ENCODE measurements around the gene SLC36A1. TPM values are rescaled to one million over a fixed set of nuclear protein-coding genes. Genes with fewer than 3 reads are reported as not detected.

Gene SLC36A1
- total and polyA plus RNA-seq, 2 of the 8 experiments (the other 6 are each of a cell fraction or from before 2014, with no cell fraction given), result 6.6 to 9.6 TPM

GRCh38 chr5:151449839-151450238 is 2.4 kb downstream of the SLC36A1 start:
- no peaks in the 10 kb centered on the region for H4K20me1 ChIP-seq (replicated peaks in 1 of 2; ENCODE audit: control insufficient read depth in 1 of 2, insufficient read depth in 2 of 2, low read length in 2 of 2)
- no peak overlapping the region for H3K18ac ChIP-seq (ENCODE audit: extremely low read depth, low read length)
- no peak overlapping the region for H2AFZ ChIP-seq (ENCODE audit: low read length)
- H3K4ac ChIP-seq (replicated peaks; ENCODE audit: insufficient read length, low read depth, low read length), result no peak overlapping the region
- no peak overlapping the region for H3K14ac ChIP-seq (ENCODE audit: insufficient read length)
- H3K4me2 ChIP-seq (ENCODE audit: insufficient read depth in 1 of 2, low read depth in 2 of 2, low read length in 2 of 2), result no peak overlapping the region
- 0 out of 4 replicates have a peak, but pooled peaks cover 0 to 3% of the 10 kb centered on the region in 2 experiments for H3K79me2 ChIP-seq (ENCODE audit: control insufficient read depth in 1 of 2, insufficient read depth in 2 of 2, low read length in 2 of 2)
- H4K91ac ChIP-seq (replicated peaks; ENCODE audit: insufficient read length, low read length), result no peak overlapping the region
- no peaks in the 10 kb centered on the region for H3K36me3 ChIP-seq (ENCODE audit: control insufficient read depth in 2 of 4, insufficient read depth in 4 of 4, low read length in 3 of 4)
- DNase-seq (ENCODE audit: low read depth in 1 of 2, low spot score in 2 of 2) (no peak), FAIRE-seq (no peak)
- no peak overlapping the region for H3K56ac ChIP-seq (replicated peaks; ENCODE audit: insufficient read length, low read depth, low read length)
- CTCF ChIA-PET (ENCODE audit: partially characterized antibody), result interaction anchor here (0.7 to 8.0 kb wide), 13 partner anchors 11 to 314 kb away, joined by 3 to 136 read pairs (median 4); no protein-coding TSS in a partner anchor
- POLR2A ChIA-PET (ENCODE audit: partially characterized antibody), result interaction anchor here (1.1 kb wide), 1 partner anchor 10 kb away, joined by 3 read pairs; no protein-coding TSS in a partner anchor
- H3K27ac ChIP-seq (ENCODE audit: low read depth, low read length), result no peak overlapping the region
- 0 out of 2 replicates have a peak overlapping the region, but pooled peaks have one; percentile 58 for H2AK5ac ChIP-seq (ENCODE audit: low read depth, low read length)
- no peak overlapping the region for H2BK5ac ChIP-seq (ENCODE audit: low read depth, low read length)
- peaks cover 8% of the 10 kb centered on the region for H3K23me2 ChIP-seq (ENCODE audit: low read depth, low read length)
- H3K4me3 ChIP-seq (ENCODE audit: extremely low read depth in 1 of 4, insufficient read depth in 2 of 4, low read depth in 3 of 4, low read length in 4 of 4), result no peak overlapping the region
- 89% methylated on average over 5 of the region's 5 CpGs; no CpG with 5 or more reads in 1 of the 2 experiments for WGBS, 2 experiments (ENCODE audit: extremely low coverage in 1 of 2, insufficient coverage in 1 of 2, insufficient read length in 1 of 2, insufficient replicate concordance in 2 of 2, low coverage in 1 of 2, low lambda C conversion rate in 2 of 2, missing lambda C conversion rate in 1 of 2)
- no peaks in the 10 kb centered on the region for H3K9me3 ChIP-seq (ENCODE audit: insufficient read depth in 2 of 2, low read depth in 1 of 2, low read length in 1 of 2)
- H3K27me3 ChIP-seq (replicated peaks in 1 of 4; ENCODE audit: control insufficient read depth in 3 of 4, extremely low read depth in 1 of 4, insufficient read depth in 3 of 4, low read length in 3 of 4), result no peaks in the 10 kb centered on the region
- no peak overlapping the region for H3K9ac ChIP-seq (replicated peaks in 1 of 4; ENCODE audit: extremely low read depth in 1 of 4, low read depth in 3 of 4, low read length in 3 of 4)
- 0 out of 2 replicates have a peak, but pooled peaks cover 3% of the 10 kb centered on the region for H3K79me1 ChIP-seq (ENCODE audit: low read depth, low read length)
- H2BK12ac ChIP-seq (ENCODE audit: low read depth, low read length), result peak overlapping the region; percentile 39; the same call in 1 of the 2 replicates
- no peak overlapping the region for H4K5ac ChIP-seq (ENCODE audit: insufficient read length, low read depth, low read length)
- no peak overlapping the region for H4K8ac ChIP-seq (ENCODE audit: extremely low read depth, insufficient read depth, low read length)
- H2BK20ac ChIP-seq (ENCODE audit: low read length), result no peak overlapping the region
- peaks cover 0 to 10% (median 4%) of the 10 kb centered on the region in 4 experiments; a peak in 4 of 7 replicates for H3K4me1 ChIP-seq (replicated peaks in 1 of 4; ENCODE audit: control insufficient read depth in 3 of 4, insufficient read depth in 4 of 4, low read length in 3 of 4)
- H2BK120ac ChIP-seq (replicated peaks; ENCODE audit: low read depth, low read length), result no peak overlapping the region
- H2BK15ac ChIP-seq (ENCODE audit: low read length), result 0 out of 2 replicates have a peak overlapping the region, but pooled peaks have one; percentile 46
- no peak overlapping the region for H3K23ac ChIP-seq (ENCODE audit: insufficient read length)
- TF ChIP-seq GTF2F1 (IDR thresholded peaks at IDR 0.05; ENCODE audit: borderline replicate concordance, low read depth, low read length) (no peak), CBX8 (IDR thresholded peaks at IDR 0.05; ENCODE audit: borderline replicate concordance, low read depth, low read length) (no peak), ATF3 (IDR thresholded peaks at IDR 0.05; ENCODE audit: insufficient read depth, low read depth, low read length) (no peak), CBX5 (IDR thresholded peaks at IDR 0.05; ENCODE audit: low read depth, low read length) (no peak), SRF (IDR thresholded peaks at IDR 0.05; ENCODE audit: low read depth, low read length) (no peak), HDAC2 (IDR thresholded peaks at IDR 0.05; ENCODE audit: borderline replicate concordance in 1 of 2, low read depth in 2 of 2, low read length in 2 of 2) (no peak), CTBP2 (IDR thresholded peaks at IDR 0.05; ENCODE audit: borderline replicate concordance, insufficient read depth, insufficient read length, low read length) (no peak), CEBPB (IDR thresholded peaks at IDR 0.05; ENCODE audit: low read depth, low read length) (no peak), CREB1 (IDR thresholded peaks at IDR 0.05) (no peak)
